ENCODE data around the gene HMGCR.

DNA sequence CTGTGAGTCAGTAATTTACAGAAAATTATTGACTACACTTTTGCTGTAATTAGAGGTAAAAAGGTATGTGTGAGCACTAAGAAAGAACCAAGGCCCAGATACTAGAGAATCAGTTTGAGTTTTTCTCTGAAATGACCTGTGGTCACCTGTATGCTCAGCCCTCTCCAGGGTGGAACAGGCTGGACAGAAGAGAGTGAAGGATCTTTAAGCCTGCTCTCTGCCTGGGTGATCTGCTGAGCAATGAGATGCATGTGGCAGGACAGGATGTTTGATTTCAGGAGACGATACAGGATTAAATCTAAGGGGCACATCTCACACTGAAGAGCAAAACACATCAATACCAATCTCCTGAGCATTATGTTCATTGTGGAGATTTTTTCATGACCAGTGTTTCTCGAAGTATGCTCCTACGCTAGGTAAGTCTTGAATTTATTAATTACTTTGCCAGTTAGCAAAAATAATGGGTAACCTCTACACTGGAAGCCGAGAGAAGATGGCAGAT, 25.5 kb downstream of the HMGCR start:
- TF ChIP-seq, protein P1, sequence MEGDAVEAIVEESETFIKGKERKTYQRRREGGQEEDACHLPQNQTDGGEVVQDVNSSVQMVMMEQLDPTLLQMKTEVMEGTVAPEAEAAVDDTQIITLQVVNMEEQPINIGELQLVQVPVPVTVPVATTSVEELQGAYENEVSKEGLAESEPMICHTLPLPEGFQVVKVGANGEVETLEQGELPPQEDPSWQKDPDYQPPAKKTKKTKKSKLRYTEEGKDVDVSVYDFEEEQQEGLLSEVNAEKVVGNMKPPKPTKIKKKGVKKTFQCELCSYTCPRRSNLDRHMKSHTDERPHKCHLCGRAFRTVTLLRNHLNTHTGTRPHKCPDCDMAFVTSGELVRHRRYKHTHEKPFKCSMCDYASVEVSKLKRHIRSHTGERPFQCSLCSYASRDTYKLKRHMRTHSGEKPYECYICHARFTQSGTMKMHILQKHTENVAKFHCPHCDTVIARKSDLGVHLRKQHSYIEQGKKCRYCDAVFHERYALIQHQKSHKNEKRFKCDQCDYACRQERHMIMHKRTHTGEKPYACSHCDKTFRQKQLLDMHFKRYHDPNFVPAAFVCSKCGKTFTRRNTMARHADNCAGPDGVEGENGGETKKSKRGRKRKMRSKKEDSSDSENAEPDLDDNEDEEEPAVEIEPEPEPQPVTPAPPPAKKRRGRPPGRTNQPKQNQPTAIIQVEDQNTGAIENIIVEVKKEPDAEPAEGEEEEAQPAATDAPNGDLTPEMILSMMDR (IDR thresholded peaks at IDR 0.05) = no peak
- no peak for TF ChIP-seq EZH2 (IDR thresholded peaks at IDR 0.05; ENCODE audit: borderline replicate concordance, insufficient read depth, low read depth, low read length, poor library complexity, severe bottlenecking)

All from B cell (primary cell).